ENCODE data around the gene MED20.

MED20 gene

GRCh38 chr6:41940759-41941279 is 19.9 kb upstream of the MED20 start:
- DNase-seq = peak; percentile 29

GRCh38 chr6:41939848-41940758 is 19.2 kb upstream of the MED20 start:
- no peak for DNase-seq

- DNase-seq = peak; percentile 72
These were observed 18.4 kb upstream of the MED20 start for GRCh38 chr6:41939176-41939847.

- no peak for DNase-seq
These were observed 17.7 kb upstream of the MED20 start for GRCh38 chr6:41938590-41939175.

GRCh38 chr6:41937861-41938574 is 17.1 kb upstream of the MED20 start:
- DNase-seq = peak; percentile 73

GRCh38 chr6:41937472-41937860 is 16.5 kb upstream of the MED20 start:
- no peak for DNase-seq

- peak; percentile 87 for DNase-seq
These were observed 15.3 kb upstream of the MED20 start for GRCh38 chr6:41936073-41936837.

GRCh38 chr6:41935685-41936072 is 14.7 kb upstream of the MED20 start:
- no peak for DNase-seq

- DNase-seq = no peak
These were observed 14.2 kb upstream of the MED20 start for GRCh38 chr6:41935193-41935574.

- no peak for DNase-seq
These were observed 13.6 kb upstream of the MED20 start for GRCh38 chr6:41934278-41935192.

- DNase-seq = no peak
These were observed 11.4 kb upstream of the MED20 start for GRCh38 chr6:41932378-41932777.

GRCh38 chr6:41931792-41932191 is 10.9 kb upstream of the MED20 start:
- DNase-seq = no peak

GRCh38 chr6:41929924-41930323 is 9.0 kb upstream of the MED20 start:
- peak; percentile 52 for DNase-seq

- no peak for DNase-seq
These were observed 6.3 kb upstream of the MED20 start for GRCh38 chr6:41927253-41927652.

- DNase-seq = no peak
These were observed 1.2 kb upstream of the MED20 start for GRCh38 chr6:41922154-41922553.

- DNase-seq = peak; percentile 49
These were observed 716 bp upstream of the MED20 start for GRCh38 chr6:41921712-41921998.

GRCh38 chr6:41917528-41917927 is 3.4 kb downstream of the MED20 start:
- DNase-seq = peak; percentile 35

GRCh38 chr6:41914869-41915530 is 5.9 kb downstream of the MED20 start:
- DNase-seq = no peak

- no peak for DNase-seq
These were observed 6.6 kb downstream of the MED20 start for GRCh38 chr6:41914343-41914742.

GRCh38 chr6:41909727-41910126 is 11.2 kb downstream of the MED20 start:
- no peak for DNase-seq

All from inflammatory macrophage treated with lipopolysaccharide for 4 hours (primary cell).